Thymus (tissue), 11 donors: ENCODE results near the gene CARD11. TPM values are rescaled to one million over a fixed set of nuclear protein-coding genes. Genes with fewer than 3 reads are reported as not detected.
A peak's percentile ranks its signal among the peaks of the same experiment; 100 is the strongest.

Source experiments
- DNase-seq, 9 donors: peaks; one replicate each; pipeline ENCODE4 v3.0.0-alpha.2; 2013; ENCODE audit warnings: low spot score in 9 of 9, low read depth in 6 of 9, missing footprints in 1 of 9
- H3K27ac ChIP-seq, 2 donors: one replicate each; pipeline ENCODE4 v1.5.1; 2013; ENCODE audit warnings: control low read depth in 1 of 2, low read depth in 1 of 2, low read length in 1 of 2, mild to moderate bottlenecking in 1 of 2, moderate library complexity in 1 of 2
- H3K27me3 ChIP-seq, 2 donors: one replicate each; pipeline ENCODE4 v1.5.1; 2013; ENCODE audit warnings: low read length in 1 of 2; ENCODE audit not compliant: control insufficient read depth in 2 of 2, insufficient read depth in 1 of 2
- H3K36me3 ChIP-seq, 2 donors: one replicate each; pipeline ENCODE4 v1.5.1; 2013; ENCODE audit warnings: low read length in 1 of 2, mild to moderate bottlenecking in 1 of 2, moderate library complexity in 1 of 2; ENCODE audit not compliant: control insufficient read depth in 2 of 2, insufficient read depth in 2 of 2
- H3K4me1 ChIP-seq, 2 donors: one replicate each; pipeline ENCODE4 v1.5.1; 2013; ENCODE audit warnings: low read length in 2 of 2; ENCODE audit not compliant: control insufficient read depth in 2 of 2, insufficient read depth in 2 of 2
- H3K4me3 ChIP-seq, 2 donors: one replicate each; pipeline ENCODE4 v1.5.1; 2013; ENCODE audit warnings: low read length in 2 of 2, control low read depth in 1 of 2, mild to moderate bottlenecking in 1 of 2
- H3K9me3 ChIP-seq, 2 donors: one replicate each; pipeline ENCODE4 v1.5.1; 2013; ENCODE audit warnings: low read length in 1 of 2, mild to moderate bottlenecking in 1 of 2; ENCODE audit not compliant: control insufficient read depth in 2 of 2, insufficient read depth in 1 of 2
- WGBS: extraction: QIAGEN DNeasy Blood & Tissue Kit; methylation state at CpG from one replicate; pipeline ENCODE4 v1.1.7; 2013; 5-methylcytosine and 5-hydroxymethylcytosine counted together
- polyA plus RNA-seq: library from polyadenylated mRNA; stranded (reverse); fragments of 200-250 nt; gene quantifications from one replicate; pipeline ENCODE4 v1.2.3, GENCODE V29; 2013
- total RNA-seq: library from RNA; stranded (reverse); fragments of 120-200 nt; gene quantifications from one replicate; pipeline ENCODE4 v1.2.4, GENCODE V29; 2013
- donor health status: healthy.

CARD11 gene
- total and polyA plus RNA-seq, 2 donors = 7.2 to 19.4 TPM

GRCh38 chr7:3002631-3003030, 41.0 kb downstream of the CARD11 start:
- Histone ChIP-seq H3K36me3 (peaks cover 3 to 5% of the 10 kb centered on the region in 2 donors), H3K27ac (no peak overlapping the region), H3K27me3 (no peaks in the 10 kb centered on the region), H3K9me3 (peaks cover 0 to 1% of the 10 kb centered on the region in 2 donors), H3K4me3 (no peak overlapping the region), H3K4me1 (no peaks in the 10 kb centered on the region)
- WGBS = 92% methylated on average over 7 of the region's 7 CpGs
- no peak for DNase-seq

DNA sequence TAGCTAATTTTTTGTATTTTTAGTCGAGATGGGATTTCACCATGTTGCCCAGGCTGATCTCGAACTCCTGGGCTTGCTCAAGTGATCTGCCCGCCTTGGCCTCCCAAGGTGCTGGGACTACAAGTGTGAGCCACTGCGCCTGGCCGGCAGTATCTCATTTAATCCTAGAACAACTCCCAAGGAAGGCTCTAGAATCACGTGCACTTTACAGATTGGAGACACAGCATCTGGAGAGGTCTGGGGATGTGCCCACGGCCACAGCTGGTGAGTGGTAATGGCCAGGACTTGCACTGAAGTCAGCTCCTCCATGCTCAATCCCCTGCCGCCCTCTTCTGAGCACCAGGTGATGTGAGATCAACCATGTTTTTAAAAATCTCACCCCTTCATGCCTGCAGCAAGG, 43.1 kb downstream of the CARD11 start:
- Histone ChIP-seq H3K27me3 (no peaks in the 10 kb centered on the region), H3K9me3 (peaks cover 0 to 4% of the 10 kb centered on the region in 2 donors), H3K4me1 (no peaks in the 10 kb centered on the region), H3K36me3 (peaks cover 0 to 3% of the 10 kb centered on the region in 2 donors), H3K27ac (no peak overlapping the region), H3K4me3 (no peak overlapping the region)
- DNase-seq = no peak
- 98% methylated on average over 8 of the region's 8 CpGs for WGBS

GRCh38 chr7:2999078-2999500, 44.6 kb downstream of the CARD11 start:
- Histone ChIP-seq H3K36me3 (peaks cover 3% of the 10 kb centered on the region in 2 donors), H3K27ac (no peak overlapping the region), H3K9me3 (peaks cover 0 to 4% of the 10 kb centered on the region in 2 donors), H3K4me3 (no peak overlapping the region), H3K27me3 (no peaks in the 10 kb centered on the region), H3K4me1 (no peaks in the 10 kb centered on the region)
- 96% methylated on average over 8 of the region's 8 CpGs for WGBS
- no peak for DNase-seq

- no peak for DNase-seq
- H3K9me3 ChIP-seq = peaks cover 0 to 7% of the 10 kb centered on the region in 2 donors
- no peak overlapping the region for H3K27ac ChIP-seq
- H3K4me1 ChIP-seq = peaks cover 0 to 3% of the 10 kb centered on the region in 2 donors
- 97% methylated on average over 10 of the region's 10 CpGs for WGBS
- H3K27me3 ChIP-seq = no peaks in the 10 kb centered on the region
- H3K4me3 ChIP-seq = no peak overlapping the region
- peaks cover 0 to 3% of the 10 kb centered on the region in 2 donors for H3K36me3 ChIP-seq
Observed at GRCh38 chr7:2997014-2997413, 46.7 kb downstream of the CARD11 start.

- 91% methylated on average over 4 of the region's 4 CpGs for WGBS
- no peak for DNase-seq
- H3K9me3 ChIP-seq = peaks cover 0 to 7% of the 10 kb centered on the region in 2 donors
- H3K27ac ChIP-seq = no peak overlapping the region
- no peaks in the 10 kb centered on the region for H3K27me3 ChIP-seq
- peaks cover 0 to 3% of the 10 kb centered on the region in 2 donors for H3K36me3 ChIP-seq
- no peak overlapping the region for H3K4me3 ChIP-seq
- H3K4me1 ChIP-seq = peaks cover 0 to 3% of the 10 kb centered on the region in 2 donors
Observed at GRCh38 chr7:2996141-2996540, 47.5 kb downstream of the CARD11 start.

DNA sequence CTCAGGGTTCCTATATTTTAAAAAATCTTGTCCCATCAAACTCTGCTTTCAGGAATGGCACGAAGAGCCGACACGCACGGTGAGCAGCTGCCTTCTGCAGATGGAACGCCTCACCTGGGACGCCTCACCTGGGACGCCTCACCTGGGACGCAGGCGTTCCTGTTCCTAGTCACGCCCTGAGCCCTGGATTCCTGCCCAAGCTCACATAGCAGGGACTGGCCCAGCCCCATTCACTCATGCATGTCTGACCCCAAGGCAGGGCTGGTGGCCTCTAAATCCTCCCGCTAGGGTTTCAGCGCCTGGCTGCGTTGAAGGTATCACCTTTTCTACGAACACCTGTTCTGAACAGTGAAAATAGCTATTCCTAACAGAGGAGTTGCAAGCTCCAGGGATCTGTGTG, 49.8 kb downstream of the CARD11 start:
- Histone ChIP-seq H3K36me3 (peaks cover 0 to 3% of the 10 kb centered on the region in 2 donors), H3K27ac (no peak overlapping the region), H3K9me3 (peaks cover 0 to 14% of the 10 kb centered on the region in 2 donors), H3K4me1 (peaks cover 0 to 3% of the 10 kb centered on the region in 2 donors), H3K27me3 (no peaks in the 10 kb centered on the region), H3K4me3 (no peak overlapping the region)
- peak in 1 of 9 donors; percentile 22 for DNase-seq
- WGBS = 97% methylated on average over 14 of the region's 14 CpGs

DNA sequence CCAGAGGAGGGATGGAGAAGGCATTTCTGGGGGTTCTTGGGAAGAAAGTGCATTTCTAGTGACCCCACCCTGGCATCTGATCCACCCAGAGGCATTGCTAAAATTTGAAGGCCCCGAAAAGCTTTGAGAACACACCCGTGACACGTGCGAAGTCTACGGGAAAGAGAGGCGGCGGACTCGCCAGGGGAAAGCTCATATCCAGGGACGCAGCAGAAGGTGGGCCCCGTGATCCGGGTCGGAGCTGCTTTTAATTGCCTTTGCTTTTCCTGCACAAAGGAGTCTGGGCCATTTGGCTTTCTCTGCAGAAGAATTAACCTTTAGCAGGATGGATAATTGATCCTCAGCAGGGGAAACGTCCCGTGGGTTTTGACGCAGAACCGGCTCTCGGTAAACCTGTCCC, 50.3 kb downstream of the CARD11 start:
- Histone ChIP-seq H3K4me3 (no peak overlapping the region), H3K27ac (peak overlapping the region in 1 of 2 donors; percentile 42), H3K4me1 (peaks cover 0 to 3% of the 10 kb centered on the region in 2 donors), H3K9me3 (peaks cover 0 to 14% of the 10 kb centered on the region in 2 donors), H3K36me3 (peaks cover 0 to 3% of the 10 kb centered on the region in 2 donors), H3K27me3 (no peaks in the 10 kb centered on the region)
- 90% methylated on average over 17 of the region's 17 CpGs for WGBS
- no peak for DNase-seq

- DNase-seq = no peak
- H3K36me3 ChIP-seq = peaks cover 0 to 3% of the 10 kb centered on the region in 2 donors
- WGBS = 96% methylated on average over 6 of the region's 6 CpGs
Observed at GRCh38 chr7:2990949-2991470, 52.7 kb downstream of the CARD11 start.

GRCh38 chr7:2986561-2986960, 57.1 kb downstream of the CARD11 start:
- Histone ChIP-seq H3K36me3 (peaks cover 3 to 4% of the 10 kb centered on the region in 2 donors), H3K27me3 (no peaks in the 10 kb centered on the region), H3K4me1 (peaks cover 6 to 18% of the 10 kb centered on the region in 2 donors), H3K27ac (no peak overlapping the region), H3K9me3 (peaks cover 0 to 13% of the 10 kb centered on the region in 2 donors), H3K4me3 (no peak overlapping the region)
- no peak for DNase-seq
- 98% methylated on average over 18 of the region's 18 CpGs for WGBS

More at GRCh38 chr7:2990949-2991470, 52.7 kb downstream of the CARD11 start:
- H3K4me1 ChIP-seq = peaks cover 0 to 3% of the 10 kb centered on the region in 2 donors
- no peak overlapping the region for H3K4me3 ChIP-seq
- H3K9me3 ChIP-seq = peaks cover 0 to 13% of the 10 kb centered on the region in 2 donors
- no peak overlapping the region for H3K27ac ChIP-seq
- H3K27me3 ChIP-seq = no peaks in the 10 kb centered on the region
